Kidney (tissue), 14 donors: ENCODE measurements around the gene CORIN. TPM values are rescaled to one million over a fixed set of nuclear protein-coding genes. Genes with fewer than 3 reads are reported as not detected.

Experiments
- DNase-seq, 5 donors: peaks; one replicate each; pipeline ENCODE4 v3.0.0-alpha.2; 2013 to 2020
- FAIRE-seq: peaks from 2 replicates; lab custom pipeline; 2012; peaks lifted over from hg19 to GRCh38; lab: Jason Lieb, UNC
- H3K27ac ChIP-seq, 2 donors: one replicate each; pipeline ENCODE4 v1.7.0; 2013; ENCODE audit warnings: low read depth in 2 of 2, low read length in 2 of 2, inconsistent platforms in 1 of 2
- H3K27me3 ChIP-seq: one replicate; pipeline ENCODE4 v1.7.1; 2013; ENCODE audit warnings: low read length, inconsistent platforms; ENCODE audit not compliant: control insufficient read depth, insufficient read depth
- H3K36me3 ChIP-seq, 3 donors: one replicate each; pipeline versions ENCODE4 v1.7.0 to v1.7.1; 2013; ENCODE audit warnings: low read length in 3 of 3, control low read depth in 1 of 3, inconsistent platforms in 1 of 3; ENCODE audit not compliant: insufficient read depth in 3 of 3, control insufficient read depth in 2 of 3
- H3K4me1 ChIP-seq, 3 donors: one replicate each; pipeline versions ENCODE4 v1.7.0 to v1.7.1; 2013; ENCODE audit warnings: low read length in 3 of 3, inconsistent platforms in 1 of 3, low read depth in 1 of 3; ENCODE audit not compliant: control insufficient read depth in 2 of 3, insufficient read depth in 2 of 3
- H3K4me3 ChIP-seq, 3 donors: one replicate each; pipeline versions ENCODE4 v1.7.0 to v1.8.1; 2013; ENCODE audit warnings: low read length in 3 of 3, control low read depth in 1 of 3, inconsistent platforms in 1 of 3
- H3K9ac ChIP-seq, 3 donors: one replicate each; pipeline versions ENCODE4 v1.7.0 to v1.7.1; 2013; ENCODE audit warnings: low read length in 3 of 3, control low read depth in 1 of 3, inconsistent platforms in 1 of 3
- H3K9me3 ChIP-seq, 3 donors: one replicate each; pipeline versions ENCODE4 v1.7.0 to v1.7.1; 2013; ENCODE audit warnings: low read length in 3 of 3, control low read depth in 1 of 3, inconsistent platforms in 1 of 3; ENCODE audit not compliant: control insufficient read depth in 2 of 3, insufficient read depth in 1 of 3
- CTCF ChIP-seq: IDR thresholded peaks from 3 replicates; pipeline ENCODE4 v1.5.1; 2012; ENCODE audit warnings: mild to moderate bottlenecking, moderate library complexity, borderline replicate concordance; ENCODE audit not compliant: insufficient read depth; ENCODE audit errors: extremely low read depth
- intact Hi-C: fragments of 100-400 bp; cut with DNase I; formaldehyde crosslinking; loops from one replicate; pipeline ENCODE4 v1.11.1; 2022
- polyA plus RNA-seq: library from polyadenylated mRNA; stranded (reverse); fragments of 350-450 nt; fragmentation: Illumina TruSeq; extraction: RNeasy Lipid Tissue Mini Kit (QIAGEN cat#74804); gene quantifications from one replicate; pipeline ENCODE4 v1.2.3, GENCODE V29; 2014; ENCODE audit warnings: low read depth, low replicate concordance; ENCODE audit not compliant: insufficient read depth
- total RNA-seq: library from RNA; stranded (reverse); fragmentation: NEBNext Ultra II Directional; extraction: Animal tissue kit (Norgen Biotek cat#: 25700); gene quantifications from one replicate; pipeline ENCODE4 v1.2.1, GENCODE V29; 2021
- donor health status: control.
- donor health status: control.
- donor health status: control.
- donor health status: control.
- donor health status: control.
- donor health status: DM: yes; HTN: yes; CAD: no.
- donor health status: Normal renal cell carcinoma (clear cell type).

CORIN gene
- total and polyA plus RNA-seq, 2 donors from 2014 or later = 0.75 to 2.6 TPM

- Histone ChIP-seq H3K4me3 (no peak overlapping the region), H3K4me1 (peaks cover 0 to 3% (median 0%) of the 10 kb centered on the region in 3 donors), H3K27ac (peak overlapping the region; percentile 37 to 62), H3K27me3 (no peaks in the 10 kb centered on the region), H3K9ac (no peak overlapping the region), H3K36me3 (peaks cover 8 to 22% (median 22%) of the 10 kb centered on the region in 3 donors), H3K9me3 (no peaks in the 10 kb centered on the region)
- TF ChIP-seq CTCF = no peak
- DNase-seq = peak in 1 of 5 donors; percentile 27
- FAIRE-seq = no peak
- intact Hi-C loops = no loop called here
These were observed 258.6 kb downstream of the CORIN start for GRCh38 chr4:47579235-47579634.

- Histone ChIP-seq H3K27me3 (no peaks in the 10 kb centered on the region), H3K27ac (peak overlapping the region; percentile 47 to 84), H3K36me3 (peaks cover 6 to 27% (median 25%) of the 10 kb centered on the region in 3 donors), H3K9me3 (no peaks in the 10 kb centered on the region), H3K4me1 (peaks cover 0 to 3% (median 0%) of the 10 kb centered on the region in 3 donors), H3K4me3 (no peak overlapping the region), H3K9ac (no peak overlapping the region)
- DNase-seq = peak in 3 of 5 donors; percentile 26 to 88 (median 64)
- no peak for FAIRE-seq
- intact Hi-C loops = no loop called here
- no peak for TF ChIP-seq CTCF
These were observed 259.9 kb downstream of the CORIN start for GRCh38 chr4:47577779-47578553.

GRCh38 chr4:47572981-47573380 is 264.9 kb downstream of the CORIN start:
- intact Hi-C loops = no loop called here
- peaks cover 3 to 36% (median 30%) of the 10 kb centered on the region in 3 donors for H3K36me3 ChIP-seq
- no peak for DNase-seq

More at GRCh38 chr4:47572981-47573380, 264.9 kb downstream of the CORIN start:
- no peak overlapping the region for H3K4me3 ChIP-seq
- no peak overlapping the region for H3K27ac ChIP-seq
- no peaks in the 10 kb centered on the region for H3K27me3 ChIP-seq
- no peaks in the 10 kb centered on the region for H3K9me3 ChIP-seq
- no peak overlapping the region for H3K9ac ChIP-seq
- TF ChIP-seq CTCF = no peak
- H3K4me1 ChIP-seq = peaks cover 0 to under 1% (median 0%) of the 10 kb centered on the region in 3 donors
- no peak for FAIRE-seq
